GM19397 (cell line): ENCODE data around the gene C22orf42.
"Not testable (repeated sequence)": the region's sequence is repeated elsewhere in the genome, so short reads cannot be mapped to it uniquely, and the experiment has no call there.

ENCODE experiments used
- ATAC-seq: cut with Tn5 transposase; IDR thresholded peaks from one replicate; pipeline ENCODE4 v1.9.1; 2021; ENCODE audit warnings: mild to moderate bottlenecking, moderate library complexity; ENCODE audit not compliant: unreplicated experiment

C22orf42 gene

GRCh38 chr22:32185821-32186220, 26.7 kb upstream of the C22orf42 start:
- no peak for ATAC-seq

GRCh38 chr22:32183625-32184024, 24.5 kb upstream of the C22orf42 start:
- no peak for ATAC-seq

GRCh38 chr22:32181043-32181442, 21.9 kb upstream of the C22orf42 start:
- ATAC-seq = no peak

GRCh38 chr22:32177221-32177765, 18.2 kb upstream of the C22orf42 start:
- ATAC-seq = no peak

GRCh38 chr22:32175683-32176644, 16.9 kb upstream of the C22orf42 start:
- ATAC-seq = no peak

GRCh38 chr22:32175115-32175514, 16.0 kb upstream of the C22orf42 start:
- no peak for ATAC-seq

GRCh38 chr22:32165681-32166080, 6.6 kb upstream of the C22orf42 start:
- ATAC-seq = no peak

- ATAC-seq = no peak
These were observed 5.2 kb upstream of the C22orf42 start for GRCh38 chr22:32164075-32164860.

- ATAC-seq = not testable (repeated sequence)
These were observed 1.3 kb upstream of the C22orf42 start for GRCh38 chr22:32160411-32160810.

GRCh38 chr22:32157632-32158031, 1.5 kb downstream of the C22orf42 start:
- ATAC-seq = not testable (repeated sequence)

- not testable (repeated sequence) for ATAC-seq
These were observed 4.4 kb downstream of the C22orf42 start for GRCh38 chr22:32154727-32155126.

GRCh38 chr22:32151641-32152040, 7.5 kb downstream of the C22orf42 start:
- ATAC-seq = not testable (repeated sequence)

- not testable (repeated sequence) for ATAC-seq
These were observed 8.5 kb downstream of the C22orf42 start for GRCh38 chr22:32150647-32151046.

- not testable (repeated sequence) for ATAC-seq
These were observed 10.7 kb downstream of the C22orf42 start for GRCh38 chr22:32148372-32148771.

GRCh38 chr22:32147128-32147527, 12.0 kb downstream of the C22orf42 start:
- ATAC-seq = not testable (repeated sequence)

GRCh38 chr22:32144496-32145274, 14.4 kb downstream of the C22orf42 start:
- ATAC-seq = no peak

GRCh38 chr22:32142600-32142999, 16.5 kb downstream of the C22orf42 start:
- no peak for ATAC-seq

GRCh38 chr22:32140688-32141087, 18.4 kb downstream of the C22orf42 start:
- not testable (repeated sequence) for ATAC-seq

- not testable (repeated sequence) for ATAC-seq
These were observed 20.5 kb downstream of the C22orf42 start for GRCh38 chr22:32138576-32138975.

- ATAC-seq = not testable (repeated sequence)
These were observed 21.3 kb downstream of the C22orf42 start for GRCh38 chr22:32137731-32138324.
